GM11168 (cell line): ENCODE measurements around the gene MAG.

Source experiments
- in situ Hi-C: fragments of 300-500 bp; cut with MboI; formaldehyde crosslinking; loops from one replicate; pipeline ENCODE4 v1.12.0; 2022; ENCODE audit warnings: low sequenced_read_pairs; ENCODE audit not compliant: unreplicated experiment

MAG gene

GRCh38 chr19:35291916-35292315 lies at the start of gene MAG:
MAG (plus strand) TSS chr19:35292161; CDS start chr19:35295409, 3,248 bp downstream.
- in situ Hi-C loops = no loop called here

- in situ Hi-C loops = no loop called here
Observed at GRCh38 chr19:35246466-35247092, 45.4 kb upstream of the MAG start.

- in situ Hi-C loops = no loop called here
Observed at GRCh38 chr19:35247526-35248309, 44.2 kb upstream of the MAG start.

GRCh38 chr19:35248310-35249145 lies 43.4 kb upstream of the MAG start, which contains the start of gene LSR:
LSR (plus strand) TSS chr19:35249002; CDS start chr19:35249023, 21 bp downstream.
- in situ Hi-C loops = no loop called here

- in situ Hi-C loops = no loop called here
Observed at GRCh38 chr19:35249146-35249847, 42.7 kb upstream of the MAG start.

- in situ Hi-C loops = no loop called here
Observed at GRCh38 chr19:35249848-35250711, 41.9 kb upstream of the MAG start.

GRCh38 chr19:35251456-35251855 lies 40.5 kb upstream of the MAG start:
- in situ Hi-C loops = no loop called here

GRCh38 chr19:35253316-35254286 lies 38.4 kb upstream of the MAG start:
- in situ Hi-C loops = no loop called here

- in situ Hi-C loops = no loop called here
Observed at GRCh38 chr19:35254341-35255297, 37.3 kb upstream of the MAG start.

- in situ Hi-C loops = no loop called here
Observed at GRCh38 chr19:35256566-35256965, 35.4 kb upstream of the MAG start.

GRCh38 chr19:35257113-35257461 lies 34.9 kb upstream of the MAG start:
- in situ Hi-C loops = no loop called here

GRCh38 chr19:35260694-35261304 lies 31.2 kb upstream of the MAG start:
- in situ Hi-C loops = no loop called here

GRCh38 chr19:35261356-35262100 lies 30.4 kb upstream of the MAG start:
- in situ Hi-C loops = no loop called here

GRCh38 chr19:35262101-35262761 lies 29.7 kb upstream of the MAG start:
- in situ Hi-C loops = no loop called here

GRCh38 chr19:35264268-35265125 lies 27.5 kb upstream of the MAG start:
- in situ Hi-C loops = no loop called here
